ENCODE data around the gene LARP4.
"Not testable (repeated sequence)": the region's sequence is repeated elsewhere in the genome, so short reads cannot be mapped to it uniquely, and the experiment has no call there.

LARP4 gene

GRCh38 chr12:50400104-50400637, 514 bp upstream of the LARP4 start:
- DNase-seq (ENCODE audit: low read depth in 1 of 2, low spot score in 1 of 2) = no peak

- no peak for DNase-seq (ENCODE audit: low read depth in 1 of 2, low spot score in 1 of 2)
Observed at GRCh38 chr12:50401500-50402081, 906 bp downstream of the LARP4 start.

DNA sequence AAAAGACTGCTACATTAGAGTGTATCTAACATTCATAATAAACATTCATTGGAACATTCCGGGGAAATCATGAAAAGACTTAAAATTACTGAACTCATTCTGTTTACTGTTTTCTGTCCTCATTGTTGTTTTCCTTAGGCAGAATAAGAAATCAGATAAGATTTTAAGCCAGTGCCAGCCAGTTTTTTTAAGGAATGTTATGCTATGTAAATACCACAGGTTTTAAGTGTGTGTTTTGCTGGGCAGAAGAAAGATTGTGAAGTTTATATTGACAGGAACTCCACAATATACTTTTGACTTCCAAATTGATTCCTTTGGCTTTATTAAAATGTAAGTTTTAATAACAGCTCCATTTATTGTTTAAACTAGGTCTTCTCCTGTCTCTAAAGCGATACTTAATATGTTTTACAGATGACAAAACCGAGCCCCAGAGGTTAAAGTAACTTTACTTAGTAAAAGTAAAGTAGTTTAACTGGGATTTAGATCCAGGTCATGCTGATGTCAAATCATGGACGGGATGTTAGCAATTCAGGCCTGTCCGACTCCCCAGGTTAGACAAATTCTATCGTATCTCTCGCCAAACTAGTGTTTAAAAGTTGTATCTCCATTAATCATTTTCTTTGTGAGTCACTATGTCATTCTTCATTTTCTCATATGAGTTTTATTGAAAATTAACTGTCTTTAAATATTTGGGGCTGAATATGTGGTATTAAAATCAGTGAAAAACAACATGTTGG, 1.7 kb downstream of the LARP4 start:
- DNase-seq (ENCODE audit: low read depth in 1 of 2, low spot score in 1 of 2) = no peak

GRCh38 chr12:50403001-50403440, 2.3 kb downstream of the LARP4 start:
- no peak for DNase-seq (ENCODE audit: low read depth in 1 of 2, low spot score in 1 of 2)

- no peak for DNase-seq (ENCODE audit: low read depth in 1 of 2, low spot score in 1 of 2)
Observed at GRCh38 chr12:50404307-50404706, 3.6 kb downstream of the LARP4 start.

GRCh38 chr12:50411051-50411660, 10.5 kb downstream of the LARP4 start:
- no peak for DNase-seq (ENCODE audit: low read depth in 1 of 2, low spot score in 1 of 2)

DNA sequence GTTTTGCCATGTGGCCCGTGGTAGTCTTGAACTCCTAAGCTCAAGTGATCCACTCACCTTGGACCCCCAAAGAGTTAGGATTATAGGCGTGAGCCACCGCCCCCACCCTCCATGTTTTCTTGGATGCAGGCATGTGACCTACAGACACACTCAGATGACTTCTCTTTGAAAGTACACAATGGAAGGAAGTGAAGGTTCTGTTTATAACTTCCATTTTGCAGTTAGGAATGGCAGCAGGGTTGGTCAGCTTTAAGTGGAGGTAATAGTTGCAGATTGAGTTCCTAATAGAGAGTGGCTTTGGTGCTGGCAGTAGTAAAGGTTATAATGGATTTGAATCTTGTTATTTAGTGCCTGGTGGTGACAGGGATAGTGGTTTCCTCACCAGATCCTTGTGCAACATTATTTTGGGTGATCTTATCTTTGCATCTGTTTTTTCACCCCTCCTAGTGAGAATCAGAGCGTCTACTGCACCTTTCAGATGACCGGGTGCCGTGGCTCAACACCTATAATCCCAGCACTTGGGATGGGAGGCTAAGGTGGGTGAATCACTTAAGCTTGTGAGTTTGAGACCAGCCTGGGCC, 15.3 kb downstream of the LARP4 start:
- no peak for DNase-seq (ENCODE audit: low read depth in 1 of 2, low spot score in 1 of 2)

DNA sequence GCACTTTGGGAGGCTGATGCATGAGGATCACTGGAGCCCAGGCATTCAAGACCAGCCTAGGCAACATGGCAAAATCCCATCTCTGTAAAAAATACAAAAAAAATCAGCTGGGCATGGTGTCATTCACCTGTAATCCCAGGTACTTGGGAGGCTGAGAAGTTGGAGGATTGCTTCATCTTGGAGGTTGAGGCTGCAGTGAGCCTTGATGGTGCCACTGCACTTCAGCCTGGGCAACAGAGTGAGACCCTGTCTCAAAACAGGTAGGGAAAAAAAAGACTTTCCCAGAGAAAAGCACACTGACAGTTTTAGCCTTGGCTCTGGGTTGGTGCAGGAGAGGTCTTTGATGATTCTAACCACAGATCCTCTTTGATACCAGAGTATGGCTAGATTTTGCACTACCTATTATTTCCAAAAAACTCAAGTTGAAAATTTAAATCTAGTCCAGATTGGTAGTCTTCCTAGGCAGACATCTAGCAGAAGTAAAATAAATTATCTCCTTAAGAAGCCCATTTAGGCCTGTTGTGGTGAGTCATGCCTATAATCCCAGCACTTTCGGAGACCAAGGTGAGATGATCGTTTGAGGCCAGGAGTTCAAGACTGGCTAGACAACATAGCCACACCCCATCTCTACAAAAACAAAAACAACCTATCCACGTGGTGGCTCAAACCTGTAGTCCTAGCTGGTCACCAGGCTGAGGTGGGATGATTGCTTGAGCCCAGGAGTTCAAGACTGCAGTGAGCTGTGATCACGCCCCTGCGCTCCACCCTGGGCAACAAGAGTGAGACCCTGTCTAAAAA, 18.6 kb downstream of the LARP4 start:
- no peak for DNase-seq (ENCODE audit: low read depth in 1 of 2, low spot score in 1 of 2)

- DNase-seq (ENCODE audit: low read depth in 1 of 2, low spot score in 1 of 2) = not testable (repeated sequence)
Observed at GRCh38 chr12:50422855-50423254, 22.2 kb downstream of the LARP4 start.

DNA sequence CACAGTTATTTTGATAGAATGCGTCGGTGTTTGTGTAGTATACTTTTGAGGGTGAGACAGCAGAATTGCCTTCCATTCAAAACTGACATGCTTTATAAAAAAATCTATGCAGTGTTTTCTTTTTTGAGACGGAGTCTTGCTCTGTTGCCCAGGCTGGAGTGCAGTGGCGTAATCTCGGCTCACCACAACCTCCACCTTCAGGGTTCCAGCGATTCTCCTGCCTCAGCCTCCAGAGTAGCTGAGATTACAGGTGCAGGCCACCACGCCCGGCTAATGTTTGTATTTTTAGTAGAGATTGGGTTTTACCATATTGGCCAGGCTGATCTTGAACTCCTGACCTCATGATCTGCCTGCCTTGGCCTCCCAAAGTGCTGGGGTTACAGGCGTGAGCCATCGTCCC, 22.7 kb downstream of the LARP4 start:
- not testable (repeated sequence) for DNase-seq (ENCODE audit: low read depth in 1 of 2, low spot score in 1 of 2)

- no peak for DNase-seq (ENCODE audit: low read depth in 1 of 2, low spot score in 1 of 2)
Observed at GRCh38 chr12:50425589-50426258, 25.0 kb downstream of the LARP4 start.

DNA sequence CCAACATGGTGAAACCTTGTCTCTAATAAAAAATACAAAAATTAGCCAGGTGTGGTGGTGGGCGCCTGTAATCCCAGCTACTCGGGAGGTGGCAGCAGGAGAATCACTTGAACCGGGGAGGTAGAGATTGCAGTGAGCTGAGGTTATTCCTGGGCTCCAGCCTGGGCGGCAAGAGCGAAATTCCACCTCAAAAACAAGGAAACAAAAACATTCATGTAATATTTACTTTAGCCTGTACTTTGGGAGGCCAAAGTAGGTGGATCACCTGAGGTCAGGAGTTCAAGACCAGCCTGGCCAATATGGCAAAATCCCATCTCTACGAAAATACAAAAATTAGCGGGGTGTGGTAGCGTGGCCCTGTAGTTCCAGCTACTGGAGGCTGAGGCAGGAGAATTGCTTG, 31.0 kb downstream of the LARP4 start:
- not testable (repeated sequence) for DNase-seq (ENCODE audit: low read depth in 1 of 2, low spot score in 1 of 2)

- DNase-seq (ENCODE audit: low read depth in 1 of 2, low spot score in 1 of 2) = no peak
Observed at GRCh38 chr12:50440288-50440687, 39.6 kb downstream of the LARP4 start.

GRCh38 chr12:50441763-50442162, 41.1 kb downstream of the LARP4 start:
- no peak for DNase-seq (ENCODE audit: low read depth in 1 of 2, low spot score in 1 of 2)

GRCh38 chr12:50442178-50442908, 41.7 kb downstream of the LARP4 start:
- DNase-seq (ENCODE audit: low read depth in 1 of 2, low spot score in 1 of 2) = no peak

GRCh38 chr12:50449671-50450070, 49.0 kb downstream of the LARP4 start:
- not testable (repeated sequence) for DNase-seq (ENCODE audit: low read depth in 1 of 2, low spot score in 1 of 2)

DNA sequence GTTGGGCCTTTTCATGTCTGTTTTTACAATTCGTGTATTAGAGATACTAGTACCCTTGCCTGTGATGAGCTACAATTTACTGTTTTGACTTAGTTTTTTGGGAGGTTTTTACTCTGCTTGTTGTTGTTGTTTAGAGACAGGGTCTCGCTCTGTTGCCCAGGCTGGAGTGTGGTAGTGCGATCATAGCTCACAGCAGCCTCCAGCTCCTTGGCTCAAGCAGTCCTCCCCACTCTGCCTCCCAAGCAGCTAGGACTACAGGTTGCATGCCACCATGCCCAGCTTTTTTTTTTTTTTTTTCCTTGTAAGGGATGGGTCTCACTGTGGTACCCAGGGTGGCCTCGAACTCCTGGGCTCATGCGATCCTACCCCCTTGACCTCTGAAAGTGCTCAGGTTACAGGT, 52.1 kb downstream of the LARP4 start:
- no peak for DNase-seq (ENCODE audit: low read depth in 1 of 2, low spot score in 1 of 2)

DNA sequence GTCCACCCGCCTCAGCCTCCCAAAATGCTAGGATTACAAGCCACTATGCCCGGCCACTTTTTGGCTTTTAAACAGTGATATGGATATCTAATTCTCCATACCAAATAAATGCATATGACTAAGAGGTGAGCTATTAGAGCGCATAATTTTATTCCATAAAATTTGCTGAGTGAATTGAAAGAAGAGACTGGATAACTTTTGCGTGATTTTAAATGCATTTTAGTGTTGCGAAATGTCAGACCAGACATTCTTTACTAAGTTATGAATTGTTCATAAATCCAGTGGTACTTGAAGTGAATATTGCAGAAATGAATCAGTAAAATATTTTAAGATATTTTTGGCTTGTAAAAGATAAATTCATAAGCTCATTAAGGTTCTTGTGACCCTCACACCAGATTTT, 53.2 kb downstream of the LARP4 start:
- DNase-seq (ENCODE audit: low read depth in 1 of 2, low spot score in 1 of 2) = no peak

DNA sequence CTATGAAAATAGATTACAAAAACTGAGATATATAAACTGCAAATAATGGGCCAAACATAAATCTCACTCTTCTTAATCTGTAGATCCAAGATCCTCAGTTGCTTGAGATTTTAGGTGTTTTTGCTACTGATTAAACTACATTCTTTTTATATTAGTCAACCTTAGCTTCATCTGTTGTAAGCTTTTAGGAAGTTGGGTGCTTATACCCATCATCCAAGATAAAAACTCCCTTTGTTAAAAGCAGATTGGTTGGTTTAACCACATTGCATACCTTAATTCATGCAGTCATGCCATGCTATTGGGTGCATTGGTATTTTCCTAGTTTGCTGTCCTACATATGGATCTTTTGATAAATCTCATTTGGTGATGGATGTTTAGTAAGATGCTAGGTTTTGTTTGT, 57.9 kb downstream of the LARP4 start:
- DNase-seq (ENCODE audit: low read depth in 1 of 2, low spot score in 1 of 2) = no peak

DNA sequence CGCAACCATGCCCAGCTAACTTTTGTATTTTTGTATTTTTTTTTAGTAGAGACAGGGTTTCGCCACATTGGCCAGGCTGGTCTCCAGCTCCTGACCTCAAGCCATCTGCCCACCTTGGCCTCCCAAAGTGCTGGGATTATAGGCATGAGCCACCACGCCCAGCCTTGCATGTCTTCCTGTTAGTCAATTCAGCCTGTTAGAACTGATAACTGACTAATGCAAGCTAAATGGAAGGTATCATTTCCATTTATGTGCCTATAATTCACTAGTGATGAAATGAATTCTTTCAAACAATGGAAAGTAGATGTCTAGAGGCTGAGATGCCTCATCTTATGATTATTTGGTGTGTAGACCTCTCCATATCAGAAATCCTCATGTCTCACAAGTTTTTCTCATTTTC, 66.8 kb downstream of the LARP4 start:
- DNase-seq (ENCODE audit: low read depth in 1 of 2, low spot score in 1 of 2) = no peak

Measured in stimulated activated CD4-positive, alpha-beta T cell treated with anti-CD3 and anti-CD28 coated beads, Interleukin-15, amount 100 ng/mL, for 1 hour (primary cell).